GM18951 (cell line): ENCODE measurements around the gene MS4A4E.
"Not testable (repeated sequence)": the region's sequence is repeated elsewhere in the genome, so short reads cannot be mapped to it uniquely, and the experiment has no call there.

Experiments
- POLR2A ChIP-seq: IDR thresholded peaks from 4 replicates; pipeline ENCODE4 v1.6.1; 2011; ENCODE audit warnings: mild to moderate bottlenecking; ENCODE audit not compliant: insufficient read length, insufficient read depth; ENCODE audit errors: extremely low read depth
- in situ Hi-C: fragments of 300-500 bp; cut with MboI; formaldehyde crosslinking; loops from one replicate; pipeline ENCODE4 v1.12.0; 2022; ENCODE audit warnings: low sequenced_read_pairs, mixed read lengths, inconsistent platforms; ENCODE audit not compliant: unreplicated experiment

MS4A4E gene

GRCh38 chr11:60208146-60208895 is 34.6 kb downstream of the MS4A4E start:
- in situ Hi-C loops = no loop called here
- no peak for TF ChIP-seq POLR2A

DNA sequence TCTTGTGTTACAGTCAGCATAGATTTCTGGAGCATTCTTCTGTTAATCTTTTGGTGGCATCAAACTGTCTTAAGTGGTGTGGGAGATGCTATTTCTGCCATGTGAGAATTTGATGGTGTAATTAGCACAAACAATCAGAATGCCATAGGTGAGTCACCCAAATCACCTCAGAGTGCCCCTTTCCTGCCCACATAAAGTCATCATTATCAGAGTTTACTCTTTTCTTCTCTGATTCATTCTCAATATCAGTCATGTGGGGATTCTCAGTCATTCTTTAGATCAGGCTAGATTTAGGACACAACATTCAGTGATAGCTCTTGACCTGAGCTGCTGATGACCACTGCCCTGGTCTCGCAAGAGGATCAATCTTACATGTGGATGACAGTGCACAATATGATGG is 36.3 kb downstream of the MS4A4E start:
- no peak for TF ChIP-seq POLR2A

DNA sequence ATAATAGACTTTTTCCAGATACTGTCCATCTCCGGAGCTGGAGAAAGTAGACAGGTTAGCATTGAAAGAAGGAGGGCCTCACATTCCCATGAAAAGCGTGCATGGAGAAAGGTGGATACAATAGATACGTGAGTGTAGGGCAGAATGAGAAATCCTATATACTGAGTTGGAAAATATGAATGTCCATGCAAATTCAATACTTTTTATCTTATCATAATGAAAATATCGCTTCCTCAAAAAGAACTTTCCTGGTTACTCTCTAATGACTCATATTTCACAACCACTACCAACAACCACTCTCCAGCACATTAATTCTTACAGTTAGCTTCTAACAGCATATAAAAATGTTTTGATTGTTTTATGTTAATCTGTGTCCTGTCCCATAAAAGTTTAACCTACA is 38.0 kb downstream of the MS4A4E start:
- no peak for TF ChIP-seq POLR2A
- in situ Hi-C loops = no loop called here

More for the DNA sequence above, 36.3 kb downstream of the MS4A4E start:
- in situ Hi-C loops = no loop called here

- in situ Hi-C loops = not testable (repeated sequence)
Observed at GRCh38 chr11:60201334-60201733, 41.6 kb downstream of the MS4A4E start.

GRCh38 chr11:60197442-60197841 is 45.5 kb downstream of the MS4A4E start:
- TF ChIP-seq POLR2A = no peak
- in situ Hi-C loops = no loop called here

GRCh38 chr11:60195923-60196368 is 47.0 kb downstream of the MS4A4E start:
- no peak for TF ChIP-seq POLR2A
- in situ Hi-C loops = no loop called here

DNA sequence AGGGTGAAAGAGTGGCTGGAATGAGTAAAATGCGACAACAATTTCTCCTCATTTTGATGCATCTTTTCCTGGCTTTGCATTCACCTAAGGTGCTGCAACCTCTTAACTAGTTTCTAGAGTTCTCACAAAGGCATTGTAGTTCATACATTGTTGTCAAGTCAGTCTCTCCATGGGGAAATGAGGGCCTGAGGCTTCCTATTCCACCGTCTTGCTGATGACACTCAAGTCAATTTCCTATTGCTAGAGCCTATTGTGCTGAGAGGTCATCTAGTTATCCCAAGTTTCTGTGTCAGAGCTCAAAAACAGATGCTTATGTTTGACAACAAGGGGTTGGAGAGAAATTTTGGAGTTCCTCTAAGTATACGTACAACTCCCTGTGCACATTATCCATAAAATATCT is 48.4 kb downstream of the MS4A4E start:
- TF ChIP-seq POLR2A = no peak
- in situ Hi-C loops = no loop called here

- in situ Hi-C loops = no loop called here
- TF ChIP-seq POLR2A = no peak
Observed at GRCh38 chr11:60193687-60194433, 49.1 kb downstream of the MS4A4E start.

DNA sequence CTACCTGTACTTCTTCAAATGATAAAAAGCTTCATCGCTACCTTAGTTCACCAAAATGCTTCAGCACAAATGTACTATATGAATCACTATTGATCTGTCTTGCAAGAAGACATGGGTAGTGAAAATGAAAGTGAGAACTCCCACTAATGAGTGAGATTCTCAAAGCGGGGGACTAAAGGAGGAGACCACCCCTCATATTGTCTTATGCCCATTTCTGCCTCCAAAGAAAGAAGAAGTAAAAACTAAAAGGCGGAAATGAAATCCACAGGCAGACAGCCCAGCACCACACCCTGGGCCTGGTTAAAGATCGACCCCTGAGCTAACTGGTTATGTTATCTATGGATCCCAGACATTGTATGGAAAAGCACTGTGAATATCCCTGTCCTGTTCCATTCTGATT is 50.4 kb downstream of the MS4A4E start:
- in situ Hi-C loops = not testable (repeated sequence)

GRCh38 chr11:60188481-60188880 is 54.5 kb downstream of the MS4A4E start:
- in situ Hi-C loops = not testable (repeated sequence)

- in situ Hi-C loops = not testable (repeated sequence)
Observed at GRCh38 chr11:60186128-60186527, 56.8 kb downstream of the MS4A4E start.

DNA sequence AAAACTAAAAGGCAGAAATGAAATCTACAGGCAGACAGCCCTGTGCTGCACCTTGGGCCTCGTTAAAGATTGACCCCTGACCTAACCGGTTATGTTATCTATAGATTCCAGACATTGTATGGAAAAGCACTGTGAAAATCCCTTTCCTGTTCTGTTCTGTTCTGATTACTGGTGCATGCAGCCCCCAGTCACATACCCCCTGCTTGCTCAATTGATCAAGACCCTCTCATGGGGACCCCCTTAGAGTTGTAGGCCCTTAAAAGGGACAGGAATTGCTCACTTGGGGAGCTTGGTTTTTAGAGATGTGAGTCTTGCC is 57.5 kb downstream of the MS4A4E start:
- in situ Hi-C loops = not testable (repeated sequence)

DNA sequence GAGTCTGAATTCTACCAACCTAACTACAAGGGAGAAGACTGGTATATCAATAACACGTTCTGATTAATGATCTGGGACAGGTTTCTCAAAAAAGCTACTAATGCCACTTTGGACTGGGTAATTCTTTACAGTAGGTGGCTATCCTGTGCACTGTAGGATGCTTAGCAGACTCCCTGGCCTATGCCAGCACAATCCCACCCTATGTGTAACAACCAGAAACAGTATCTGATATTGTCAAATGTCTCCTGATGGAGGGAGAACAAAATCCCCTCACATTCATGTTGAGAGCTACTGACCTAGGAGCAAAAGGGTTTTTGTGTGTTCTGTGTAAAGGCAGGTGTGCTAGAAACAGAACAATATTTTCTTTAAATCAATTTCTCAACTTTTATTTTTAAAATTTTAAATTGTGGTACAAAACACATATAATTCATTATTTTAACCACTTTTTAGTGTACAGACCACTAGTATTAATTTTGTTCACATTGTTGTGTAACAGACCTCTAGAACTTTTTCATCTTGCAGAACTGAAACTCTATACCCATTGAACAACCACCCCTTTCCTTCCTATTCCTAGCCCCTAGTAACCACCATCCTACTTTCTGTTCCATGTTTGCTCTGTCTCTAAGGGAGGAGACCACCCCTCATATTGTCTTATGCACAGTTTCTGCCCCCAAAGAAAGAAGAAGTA is 58.0 kb downstream of the MS4A4E start:
- in situ Hi-C loops = no loop called here
- no peak for TF ChIP-seq POLR2A

DNA sequence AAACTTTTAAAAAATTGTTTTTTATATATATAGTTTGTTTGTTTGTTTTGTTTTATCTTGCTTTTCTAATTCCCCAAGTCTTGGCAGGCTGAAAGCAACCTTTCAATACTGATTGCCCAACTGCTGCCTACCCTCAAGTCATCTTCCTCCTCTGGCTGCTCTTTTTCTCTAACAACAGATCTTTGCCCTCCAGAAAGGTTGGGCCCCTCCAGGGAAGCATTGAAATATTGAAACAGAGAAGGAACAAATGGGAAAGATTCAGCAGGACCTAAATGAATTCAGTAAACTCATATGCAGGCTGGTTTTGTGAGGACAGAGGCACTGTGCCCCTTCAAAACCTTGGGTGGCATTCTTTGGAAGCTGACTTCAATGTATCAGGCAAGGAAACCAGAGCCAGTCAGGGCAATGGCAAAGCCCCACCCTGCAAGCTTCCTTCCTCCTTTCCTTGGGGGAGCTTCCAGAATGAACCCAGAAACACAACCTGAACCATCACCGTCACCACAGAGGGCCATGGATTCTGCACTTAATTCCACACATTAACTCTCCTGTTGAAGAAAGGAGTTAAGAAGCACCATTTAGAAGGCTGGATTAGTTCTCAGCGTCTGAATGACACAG is 59.2 kb downstream of the MS4A4E start:
- no peak for TF ChIP-seq POLR2A
- in situ Hi-C loops = no loop called here
